ENCODE data around the gene PEAK3.

Gene PEAK3

GRCh38 chr19:2235381-2236063 is 46.5 kb downstream of the PEAK3 start:
- no peak for TF ChIP-seq CTCF (IDR thresholded peaks at IDR 0.05; ENCODE audit: extremely low read depth, missing control alignments)
- no peak for DNase-seq (ENCODE audit: low spot score)

GRCh38 chr19:2234996-2235380 is 47.0 kb downstream of the PEAK3 start:
- no peak for TF ChIP-seq CTCF (IDR thresholded peaks at IDR 0.05; ENCODE audit: extremely low read depth, missing control alignments)

GRCh38 chr19:2233601-2234280 is 48.2 kb downstream of the PEAK3 start:
- no peak for TF ChIP-seq CTCF (IDR thresholded peaks at IDR 0.05; ENCODE audit: extremely low read depth, missing control alignments)
- no peak for DNase-seq (ENCODE audit: low spot score)

More at GRCh38 chr19:2234996-2235380, 47.0 kb downstream of the PEAK3 start:
- DNase-seq (ENCODE audit: low spot score), result no peak

GRCh38 chr19:2232286-2233151 is 49.5 kb downstream of the PEAK3 start:
- TF ChIP-seq CTCF (IDR thresholded peaks at IDR 0.05; ENCODE audit: extremely low read depth, missing control alignments), result no peak
- DNase-seq (ENCODE audit: low spot score), result no peak

GRCh38 chr19:2231621-2232221 is 50.3 kb downstream of the PEAK3 start:
- DNase-seq (ENCODE audit: low spot score), result no peak

GRCh38 chr19:2230807-2231533 is 51.0 kb downstream of the PEAK3 start:
- no peak for DNase-seq (ENCODE audit: low spot score)
- no peak for TF ChIP-seq CTCF (IDR thresholded peaks at IDR 0.05; ENCODE audit: extremely low read depth, missing control alignments)

More at GRCh38 chr19:2231621-2232221, 50.3 kb downstream of the PEAK3 start:
- TF ChIP-seq CTCF (IDR thresholded peaks at IDR 0.05; ENCODE audit: extremely low read depth, missing control alignments), result no peak
